Spleen (tissue), 11 donors: Measurements from ENCODE around the gene TEKT5. TPM values are rescaled to one million over a fixed set of nuclear protein-coding genes. Genes with fewer than 3 reads are reported as not detected.

ENCODE experiments used
- DNase-seq: peaks from one replicate; pipeline ENCODE4 v3.0.0-alpha.2; 2020
- H3K27ac ChIP-seq, 8 donors: fragments of 200-600 bp; sonication (generic) in 7 of 8; 1 replicate in 4 of 8; 2 replicates in 4 of 8; pipeline versions ENCODE4 v1.5.0 to v1.8.0; 2016 to 2021; ENCODE audit warnings: inconsistent platforms in 4 of 8, mild to moderate bottlenecking in 4 of 8, moderate library complexity in 1 of 8
- H3K27me3 ChIP-seq, 7 donors: fragments of 200-600 bp; sonication (generic) in 6 of 7; replicated peaks in 1 of 7; 1 replicate in 4 of 7; 2 replicates in 3 of 7; pipeline versions ENCODE4 v1.5.0 to v1.8.0; 2016 to 2021; ENCODE audit warnings: inconsistent platforms in 3 of 7, mild to moderate bottlenecking in 1 of 7
- H3K36me3 ChIP-seq, 6 donors: fragments of 200-600 bp; sonication (generic) in 5 of 6; 1 replicate in 4 of 6; 2 replicates in 2 of 6; pipeline versions ENCODE4 v1.5.0 to v1.8.0; 2016 to 2021; ENCODE audit warnings: inconsistent platforms in 2 of 6
- H3K4me1 ChIP-seq, 6 donors: fragments of 200-600 bp; sonication (generic) in 5 of 6; 1 replicate in 3 of 6; 2 replicates in 3 of 6; pipeline versions ENCODE4 v1.5.0 to v1.8.0; 2016 to 2021; ENCODE audit warnings: inconsistent platforms in 3 of 6
- H3K4me3 ChIP-seq, 8 donors: fragments of 200-600 bp; sonication (generic) in 7 of 8; 1 replicate in 4 of 8; 2 replicates in 4 of 8; pipeline versions ENCODE4 v1.5.0 to v1.8.0; 2016 to 2021; ENCODE audit warnings: inconsistent platforms in 4 of 8, mild to moderate bottlenecking in 4 of 8, moderate library complexity in 2 of 8
- H3K9me3 ChIP-seq, 8 donors: fragments of 200-600 bp; sonication (generic) in 7 of 8; 1 replicate in 4 of 8; 2 replicates in 4 of 8; pipeline versions ENCODE4 v1.5.0 to v1.8.0; 2016 to 2021; ENCODE audit warnings: inconsistent platforms in 4 of 8
- CTCF ChIP-seq, 11 experiments: fragments of 200-600 bp in 7 of 11; fragments of 450-650 bp in 4 of 11; sonication (generic) in 4 of 11; IDR thresholded peaks in 8 of 11; conservative IDR thresholded peaks in 3 of 11; 1 replicate in 7 of 11; 2 replicates in 4 of 11; pipeline versions ENCODE4 v1.4.0 to v1.8.0; 2016 to 2021; ENCODE audit warnings: antibody characterized with exemption in 11 of 11, inconsistent platforms in 4 of 11, mild to moderate bottlenecking in 1 of 11
- POLR2A ChIP-seq, 3 donors: fragments of 450-650 bp; IDR thresholded peaks; one replicate each; pipeline ENCODE4 v1.5.1; 2017; ENCODE audit warnings: antibody characterized with exemption in 3 of 3, mild to moderate bottlenecking in 1 of 3
- POLR2AphosphoS5 ChIP-seq, 3 donors: sonication (generic); formaldehyde crosslinking; IDR thresholded peaks; one replicate each; pipeline ENCODE4 v1.5.1; 2017; ENCODE audit warnings: antibody characterized with exemption in 3 of 3
- WGBS, 5 donors: extraction: QIAGEN DNeasy Blood & Tissue Kit in 3 of 5; methylation state at CpG; one replicate each; pipeline versions ENCODE4 v1.1.5 to v1.1.7; 2013 to 2018; 5-methylcytosine and 5-hydroxymethylcytosine counted together
- intact Hi-C: fragments of 100-400 bp; cut with DNase I; formaldehyde crosslinking; loops from one replicate; pipeline ENCODE4 v1.15.0; 2023; ENCODE audit warnings: low total_unique reads
- polyA plus RNA-seq, 3 donors: library from polyadenylated mRNA; stranded (reverse); fragments of 200-250 nt; gene quantifications; one replicate each; pipeline ENCODE4 v1.2.1, GENCODE V29; 2013
- total RNA-seq, 7 donors: library from RNA; depleted of rRNA in 3 of 7; stranded (reverse); fragments of >200 nt in 3 of 7; fragmentation: NEBNext Ultra II Directional in 4 of 7; extraction: Animal tissue kit (Norgen Biotek cat#: 25700) in 4 of 7; gene quantifications; one replicate each; pipeline versions ENCODE4 v1.1.0 to v1.2.1, GENCODE V29; 2016 to 2021
- donor health status: healthy with polysubstance abuse.
- donor health status: DM: no; HTN: no; CAD: no; lungs with moderate emphysema.
- donor health status: DM: no; HTN: no; CAD: no.
- donor health status: Bipolar disorder and iron deficiency.
- donor health status: healthy.
- donor health status: DM: no; HTN: no; CAD: no.
- donor health status: DM: yes; HTN: yes; CAD: no.

TEKT5 gene
- total and polyA plus RNA-seq, 10 donors = 0.17 to 1.5 (median 0.43) TPM; not detected in 3

GRCh38 chr16:10620120-10620519 is 74.6 kb downstream of the TEKT5 start:
- H3K9me3 ChIP-seq = no peaks in the 10 kb centered on the region
- no peak for DNase-seq
- no peak overlapping the region for H3K4me3 ChIP-seq
- peaks cover 0 to 30% (median 0%) of the 10 kb centered on the region in 7 donors for H3K27me3 ChIP-seq
- intact Hi-C loops = no loop called here
- 70 to 90% (median 81%) methylated on average over 5 to 6 of the region's 6 CpGs for WGBS, 5 donors
- no peak overlapping the region for H3K27ac ChIP-seq
- TF ChIP-seq POLR2AphosphoS5 (IDR thresholded peaks at IDR 0.05) = no peak
- TF ChIP-seq CTCF (IDR thresholded peaks at IDR 0.05 in 8 of 11, conservative IDR thresholded peaks at IDR 0.05 in 3 of 11) = no peak
- TF ChIP-seq POLR2A (IDR thresholded peaks at IDR 0.05) = no peak
- peaks cover 0 to 31% (median 18%) of the 10 kb centered on the region in 6 donors for H3K4me1 ChIP-seq
- H3K36me3 ChIP-seq = no peaks in the 10 kb centered on the region

GRCh38 chr16:10619271-10619849 is 75.4 kb downstream of the TEKT5 start:
- 28 to 41% (median 33%) methylated on average over 22 to 25 of the region's 25 CpGs for WGBS, 5 donors
- Histone ChIP-seq H3K4me3 (peak overlapping the region in 2 of 8 donors; percentile 24 to 28), H3K9me3 (no peaks in the 10 kb centered on the region), H3K36me3 (no peaks in the 10 kb centered on the region), H3K27me3 (peaks cover 0 to 30% (median 0%) of the 10 kb centered on the region in 7 donors), H3K4me1 (peaks cover 0 to 31% (median 18%) of the 10 kb centered on the region in 6 donors), H3K27ac (no peak overlapping the region)
- TF ChIP-seq POLR2AphosphoS5 (IDR thresholded peaks at IDR 0.05) (no peak), CTCF (IDR thresholded peaks at IDR 0.05 in 8 of 11, conservative IDR thresholded peaks at IDR 0.05 in 3 of 11) (no peak), POLR2A (IDR thresholded peaks at IDR 0.05) (no peak)
- DNase-seq = no peak
- intact Hi-C loops = no loop called here

- Histone ChIP-seq H3K9me3 (no peaks in the 10 kb centered on the region), H3K27me3 (peaks cover 0 to 30% (median 0%) of the 10 kb centered on the region in 7 donors), H3K4me1 (peaks cover 0 to 32% (median 20%) of the 10 kb centered on the region in 6 donors), H3K27ac (no peak overlapping the region), H3K36me3 (no peaks in the 10 kb centered on the region), H3K4me3 (no peak overlapping the region)
- WGBS, 5 donors = 64 to 83% (median 78%) methylated on average over 10 to 13 of the region's 13 CpGs
- DNase-seq = no peak
- intact Hi-C loops = no loop called here
- no peak for TF ChIP-seq CTCF (IDR thresholded peaks at IDR 0.05 in 8 of 11, conservative IDR thresholded peaks at IDR 0.05 in 3 of 11)
- no peak for TF ChIP-seq POLR2AphosphoS5 (IDR thresholded peaks at IDR 0.05)
- no peak for TF ChIP-seq POLR2A (IDR thresholded peaks at IDR 0.05)
Measured at GRCh38 chr16:10618710-10619209, 76.0 kb downstream of the TEKT5 start.

- DNase-seq = no peak
- H3K27ac ChIP-seq = peak overlapping the region in 2 of 8 donors; percentile 52 to 56
- H3K27me3 ChIP-seq = peaks cover 0 to 30% (median 0%) of the 10 kb centered on the region in 7 donors
- TF ChIP-seq POLR2A (IDR thresholded peaks at IDR 0.05) (no peak), CTCF (IDR thresholded peaks at IDR 0.05 in 8 of 11, conservative IDR thresholded peaks at IDR 0.05 in 3 of 11) (no peak), POLR2AphosphoS5 (IDR thresholded peaks at IDR 0.05) (no peak)
- no peaks in the 10 kb centered on the region for H3K36me3 ChIP-seq
- intact Hi-C loops = no loop called here
- 70 to 82% (median 82%) methylated on average over 11 to 12 of the region's 12 CpGs for WGBS, 5 donors
- H3K4me3 ChIP-seq = no peak overlapping the region
- peaks cover 0 to 41% (median 21%) of the 10 kb centered on the region in 6 donors for H3K4me1 ChIP-seq
- H3K9me3 ChIP-seq = no peaks in the 10 kb centered on the region
Measured at GRCh38 chr16:10617662-10618420, 76.9 kb downstream of the TEKT5 start.
